Measurements from ENCODE around the gene KCNJ14. TPM values are rescaled to one million over a fixed set of nuclear protein-coding genes. Genes with fewer than 3 reads are reported as not detected.

Gene KCNJ14
- total RNA-seq, 1 experiment from 2014 or later = 1.4 TPM

GRCh38 chr19:48495396-48495795 lies 40.0 kb downstream of the KCNJ14 start:
- no TSS peak for BruUV-seq (replicated peaks)
- Histone ChIP-seq H3K4me1 (ENCODE audit: insufficient read depth, low read length) (0 out of 2 replicates have a peak, but pooled peaks cover 3% of the 10 kb centered on the region), H3K4me3 (ENCODE audit: low read length) (no peak overlapping the region), H3K9me3 (ENCODE audit: low read length) (no peaks in the 10 kb centered on the region), H3K79me2 (ENCODE audit: low read length) (peaks cover 4% of the 10 kb centered on the region; the same call in 1 of the 2 replicates), H3K27ac (ENCODE audit: low read length) (no peak overlapping the region), H3K27me3 (ENCODE audit: low read length) (no peaks in the 10 kb centered on the region), H2AFZ (ENCODE audit: low read length) (no peak overlapping the region), H3K36me3 (ENCODE audit: low read depth, low read length) (no peaks in the 10 kb centered on the region), H3K4me2 (ENCODE audit: low read length) (no peak overlapping the region), H4K20me1 (ENCODE audit: low read length) (no peaks in the 10 kb centered on the region), H3K9me2 (replicated peaks; ENCODE audit: low read length) (no peaks in the 10 kb centered on the region), H3K9ac (ENCODE audit: low read length) (no peak overlapping the region), H3F3A (ENCODE audit: low read length, unreplicated experiment) (no peaks in the 10 kb centered on the region)
- TF ChIP-seq EZH2phosphoT487 (IDR thresholded peaks at IDR 0.05; ENCODE audit: borderline replicate concordance, low read length) (no peak), EZH2 (IDR thresholded peaks at IDR 0.05; ENCODE audit: low read length, unreplicated experiment) (no peak), CTCF (conservative IDR thresholded peaks at IDR 0.05; ENCODE audit: low read depth, low read length) (no peak)
- ChIA-PET POLR2A (ENCODE audit: unreplicated experiment) (no interaction called here), CTCF (no interaction called here)
- intact Hi-C loops (cut with micrococcal nuclease) = no loop called here
- DNase-seq (no peak), ATAC-seq (no peak)

GRCh38 chr19:48496959-48497727 lies 41.8 kb downstream of the KCNJ14 start:
- Histone ChIP-seq H3K9me3 (ENCODE audit: low read length) (no peaks in the 10 kb centered on the region), H3K27ac (ENCODE audit: low read length) (no peak overlapping the region), H3K9me2 (replicated peaks; ENCODE audit: low read length) (no peaks in the 10 kb centered on the region), H4K20me1 (ENCODE audit: low read length) (no peaks in the 10 kb centered on the region), H3K79me2 (ENCODE audit: low read length) (peaks cover 4% of the 10 kb centered on the region; the same call in 1 of the 2 replicates), H3F3A (ENCODE audit: low read length, unreplicated experiment) (no peaks in the 10 kb centered on the region), H3K27me3 (ENCODE audit: low read length) (no peaks in the 10 kb centered on the region), H3K4me1 (ENCODE audit: insufficient read depth, low read length) (peaks cover 10% of the 10 kb centered on the region; the same call in 1 of the 2 replicates), H2AFZ (ENCODE audit: low read length) (no peak overlapping the region), H3K4me2 (ENCODE audit: low read length) (no peak overlapping the region), H3K9ac (ENCODE audit: low read length) (no peak overlapping the region), H3K4me3 (ENCODE audit: low read length) (no peak overlapping the region), H3K36me3 (ENCODE audit: low read depth, low read length) (no peaks in the 10 kb centered on the region)
- CTCF ChIA-PET = no interaction called here
- no TSS peak for BruUV-seq (replicated peaks)
- POLR2A ChIA-PET (ENCODE audit: unreplicated experiment) = no interaction called here
- no peak for ATAC-seq
- TF ChIP-seq CTCF (conservative IDR thresholded peaks at IDR 0.05; ENCODE audit: low read depth, low read length) (no peak), EZH2phosphoT487 (IDR thresholded peaks at IDR 0.05; ENCODE audit: borderline replicate concordance, low read length) (no peak), EZH2 (IDR thresholded peaks at IDR 0.05; ENCODE audit: low read length, unreplicated experiment) (no peak)
- intact Hi-C loops (cut with micrococcal nuclease) = no loop called here
- DNase-seq = no peak

All from PC-3 (cell line).